Naive thymus-derived CD4-positive, alpha-beta T cell (primary cell): ENCODE measurements around the gene SAA4. TPM values are rescaled to one million over a fixed set of nuclear protein-coding genes. Genes with fewer than 3 reads are reported as not detected.
A peak's percentile ranks its signal among the peaks of the same experiment; 100 is the strongest.

ENCODE experiments used
- ATAC-seq: fragments of 150-1000 bp; cut with Tn5 transposase; 2 replicates; pipeline ENCODE4 v1.10.0; 2021; ENCODE audit warnings: mild to moderate bottlenecking, moderate library complexity
- CTCF ChIA-PET: fragments of 350-600 bp; sonication (Branson Sonifier 250); formaldehyde crosslinking; loops from one replicate; lab custom pipeline; 2021; ENCODE audit warnings: antibody characterized with exemption; lab: Charles Lee
- POLR2A ChIA-PET: fragments of 350-600 bp; sonication (Branson Sonifier 250); formaldehyde crosslinking; loops from one replicate; lab custom pipeline; 2021; ENCODE audit warnings: antibody characterized with exemption, inconsistent platforms; lab: Charles Lee
- DNase-seq, 9 donors: peaks; one replicate each; pipeline versions ENCODE4 v3.0.0 to v3.0.0-alpha.2; 2020 to 2022; ENCODE audit warnings: mixed read lengths in 1 of 9
- H3K27ac ChIP-seq: one replicate; pipeline ENCODE4 v1.7.0; 2013; ENCODE audit warnings: mild to moderate bottlenecking, low read depth, low read length, moderate library complexity
- H3K27me3 ChIP-seq, 2 donors: one replicate each; pipeline ENCODE4 v1.7.0; 2013; ENCODE audit warnings: low read length in 2 of 2, mild to moderate bottlenecking in 2 of 2, moderate library complexity in 2 of 2; ENCODE audit not compliant: control insufficient read depth in 2 of 2, insufficient read depth in 2 of 2
- H3K36me3 ChIP-seq, 3 experiments: 1 replicate in 2 of 3; 2 replicates in 1 of 3; pipeline ENCODE4 v1.7.0; 2013; ENCODE audit warnings: low read length in 3 of 3, mild to moderate bottlenecking in 3 of 3, moderate library complexity in 1 of 3; ENCODE audit not compliant: insufficient read depth in 3 of 3, control insufficient read depth in 2 of 3
- H3K4me1 ChIP-seq, 2 donors: one replicate each; pipeline ENCODE4 v1.7.0; 2013; ENCODE audit warnings: low read length in 2 of 2, mild to moderate bottlenecking in 2 of 2, moderate library complexity in 1 of 2; ENCODE audit not compliant: control insufficient read depth in 2 of 2, insufficient read depth in 2 of 2
- H3K4me3 ChIP-seq: 2 replicates; pipeline ENCODE4 v1.7.0; 2013; ENCODE audit warnings: mild to moderate bottlenecking, low read length
- H3K9me3 ChIP-seq, 3 experiments: 1 replicate in 2 of 3; 2 replicates in 1 of 3; pipeline ENCODE4 v1.7.0; 2013; ENCODE audit warnings: low read length in 3 of 3; ENCODE audit not compliant: control insufficient read depth in 2 of 3
- H3K27ac Mint-ChIP-seq, 9 donors: one replicate each; pipeline ENCODE4 v1.8.0; 2020 to 2022; ENCODE audit warnings: mixed read lengths in 9 of 9, mild to moderate bottlenecking in 8 of 9, moderate library complexity in 5 of 9, inconsistent platforms in 2 of 9
- H3K27me3 Mint-ChIP-seq, 5 donors: one replicate each; pipeline ENCODE4 v1.8.0; 2021 to 2022; ENCODE audit warnings: mixed read lengths in 5 of 5, mild to moderate bottlenecking in 1 of 5
- H3K36me3 Mint-ChIP-seq, 5 donors: one replicate each; pipeline ENCODE4 v1.8.0; 2020 to 2022; ENCODE audit warnings: mixed read lengths in 5 of 5, mild to moderate bottlenecking in 3 of 5, inconsistent platforms in 1 of 5
- H3K4me1 Mint-ChIP-seq, 7 donors: one replicate each; pipeline ENCODE4 v1.8.0; 2020 to 2022; ENCODE audit warnings: mixed read lengths in 7 of 7, mild to moderate bottlenecking in 3 of 7, inconsistent platforms in 1 of 7
- H3K4me3 Mint-ChIP-seq, 10 donors: one replicate each; pipeline ENCODE4 v1.8.0; 2020 to 2022; ENCODE audit warnings: mild to moderate bottlenecking in 10 of 10, mixed read lengths in 10 of 10, moderate library complexity in 6 of 10, inconsistent platforms in 2 of 10
- H3K9me3 Mint-ChIP-seq, 11 donors: one replicate each; pipeline ENCODE4 v1.8.0; 2020 to 2022; ENCODE audit warnings: mixed read lengths in 11 of 11, mild to moderate bottlenecking in 4 of 11, inconsistent platforms in 1 of 11, moderate library complexity in 1 of 11
- intact Hi-C, 2 donors: fragments of 100-400 bp; cut with micrococcal nuclease; formaldehyde crosslinking; loops; one replicate each; pipeline ENCODE4 v1.15.1; 2023
- polyA plus RNA-seq, 2 donors: library from polyadenylated mRNA; unstranded; fragments of 300-500 nt; fragmentation: Illumina TruSeq; gene quantifications; one replicate each; pipeline ENCODE4 v1.2.3, GENCODE V29; 2021
- total RNA-seq, 6 experiments: library from RNA in 5 of 6; stranded (reverse) in 5 of 6; gene quantifications; 1 replicate in 5 of 6; 2 replicates in 1 of 6; pipeline ENCODE4 v1.2.3 and lab custom pipeline; 2021 to 2026

Gene SAA4
- total and polyA plus RNA-seq, 7 experiments from 2014 or later, result 0.31 TPM; not detected in 6

GRCh38 chr11:18235394-18236334, 938 bp downstream of the SAA4 start:
- ChIA-PET POLR2A (no interaction called here), CTCF (no interaction called here)
- H3K4me3 ChIP-seq, result no peak overlapping the region
- peaks cover 29 to 57% (median 40%) of the 10 kb centered on the region in 5 donors for H3K27me3 Mint-ChIP-seq
- H3K9me3 ChIP-seq, result no peaks in the 10 kb centered on the region
- no peaks in the 10 kb centered on the region for H3K4me1 ChIP-seq
- intact Hi-C loops, result no loop called here
- no peak overlapping the region for H3K27ac ChIP-seq
- no peaks in the 10 kb centered on the region for H3K36me3 ChIP-seq
- no peaks in the 10 kb centered on the region for H3K27me3 ChIP-seq
- no peak for DNase-seq
- peaks cover 0 to 2% (median 0%) of the 10 kb centered on the region in 11 donors for H3K9me3 Mint-ChIP-seq
- H3K4me1 Mint-ChIP-seq, result no peaks in the 10 kb centered on the region
- no peak overlapping the region for H3K27ac Mint-ChIP-seq
- no peak overlapping the region for H3K4me3 Mint-ChIP-seq
- ATAC-seq, result no peak
- no peaks in the 10 kb centered on the region for H3K36me3 Mint-ChIP-seq

GRCh38 chr11:18233912-18234311, 2.7 kb downstream of the SAA4 start:
- intact Hi-C loops, result no loop called here
- Mint-ChIP-seq H3K4me3 (no peak overlapping the region), H3K27me3 (peaks cover 16 to 41% (median 29%) of the 10 kb centered on the region in 5 donors), H3K4me1 (no peaks in the 10 kb centered on the region), H3K36me3 (no peaks in the 10 kb centered on the region), H3K9me3 (peaks cover 0 to 2% (median 0%) of the 10 kb centered on the region in 11 donors), H3K27ac (no peak overlapping the region)
- H3K27ac ChIP-seq, result no peak overlapping the region
- ATAC-seq (no peak), DNase-seq (no peak)
- no peaks in the 10 kb centered on the region for H3K27me3 ChIP-seq
- no peaks in the 10 kb centered on the region for H3K9me3 ChIP-seq
- H3K4me1 ChIP-seq, result no peaks in the 10 kb centered on the region
- H3K4me3 ChIP-seq, result no peak overlapping the region
- POLR2A ChIA-PET, result no interaction called here
- CTCF ChIA-PET, result no interaction called here
- no peaks in the 10 kb centered on the region for H3K36me3 ChIP-seq

DNA sequence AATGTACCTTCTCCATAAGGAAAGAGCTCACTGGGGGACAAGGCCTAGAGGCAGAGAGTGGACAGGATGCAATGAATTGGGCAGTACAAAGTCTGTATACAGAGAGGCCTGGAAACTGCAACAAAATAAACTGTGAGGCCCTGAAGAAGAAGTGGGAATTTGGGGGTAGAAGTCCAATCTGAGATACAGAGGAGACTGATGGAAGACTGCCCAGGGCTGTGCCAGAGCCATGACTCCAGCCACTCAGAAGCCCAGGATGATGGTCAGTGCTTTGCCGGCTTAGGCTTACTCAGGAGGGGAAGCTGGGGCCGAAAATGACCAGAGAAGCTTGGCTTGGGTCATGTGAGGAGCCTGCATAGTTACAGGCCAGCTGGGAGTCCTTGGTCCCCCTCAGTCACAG, 5.7 kb downstream of the SAA4 start:
- intact Hi-C loops, result no loop called here
- H3K4me3 Mint-ChIP-seq, result no peak overlapping the region
- no peak for ATAC-seq
- H3K27me3 ChIP-seq, result no peaks in the 10 kb centered on the region
- no peaks in the 10 kb centered on the region for H3K36me3 Mint-ChIP-seq
- H3K27ac Mint-ChIP-seq, result no peak overlapping the region
- CTCF ChIA-PET, result no interaction called here
- POLR2A ChIA-PET, result no interaction called here
- H3K27me3 Mint-ChIP-seq, result peaks cover 11 to 22% (median 14%) of the 10 kb centered on the region in 5 donors
- no peaks in the 10 kb centered on the region for H3K9me3 ChIP-seq
- no peak for DNase-seq
- H3K9me3 Mint-ChIP-seq, result no peaks in the 10 kb centered on the region
- H3K4me1 ChIP-seq, result no peaks in the 10 kb centered on the region
- no peak overlapping the region for H3K4me3 ChIP-seq
- H3K36me3 ChIP-seq, result no peaks in the 10 kb centered on the region
- H3K27ac ChIP-seq, result no peak overlapping the region
- no peaks in the 10 kb centered on the region for H3K4me1 Mint-ChIP-seq

GRCh38 chr11:18229501-18229900, 7.1 kb downstream of the SAA4 start:
- Histone ChIP-seq H3K36me3 (no peaks in the 10 kb centered on the region), H3K27ac (no peak overlapping the region), H3K9me3 (no peaks in the 10 kb centered on the region), H3K27me3 (no peaks in the 10 kb centered on the region), H3K4me3 (no peak overlapping the region), H3K4me1 (no peaks in the 10 kb centered on the region)
- peaks cover 8 to 20% (median 18%) of the 10 kb centered on the region in 5 donors for H3K27me3 Mint-ChIP-seq
- no peaks in the 10 kb centered on the region for H3K4me1 Mint-ChIP-seq
- intact Hi-C loops, result no loop called here
- ChIA-PET CTCF (no interaction called here), POLR2A (no interaction called here)
- H3K27ac Mint-ChIP-seq, result no peak overlapping the region
- no peak for DNase-seq
- peak; percentile 34 for ATAC-seq
- H3K4me3 Mint-ChIP-seq, result no peak overlapping the region
- no peaks in the 10 kb centered on the region for H3K36me3 Mint-ChIP-seq
- H3K9me3 Mint-ChIP-seq, result peaks cover 0 to 2% (median 0%) of the 10 kb centered on the region in 11 donors

- Mint-ChIP-seq H3K9me3 (peaks cover 0 to 2% (median 0%) of the 10 kb centered on the region in 11 donors), H3K4me3 (no peak overlapping the region), H3K27ac (no peak overlapping the region), H3K27me3 (peaks cover 0 to 18% (median 8%) of the 10 kb centered on the region in 5 donors), H3K4me1 (no peaks in the 10 kb centered on the region), H3K36me3 (no peaks in the 10 kb centered on the region)
- H3K27ac ChIP-seq, result no peak overlapping the region
- ChIA-PET CTCF (interaction anchor here (1.1 kb wide), 1 partner anchor 18 kb away, joined by 3 read pairs; no protein-coding TSS in a partner anchor), POLR2A (no interaction called here)
- intact Hi-C loops, result no loop called here
- no peaks in the 10 kb centered on the region for H3K27me3 ChIP-seq
- no peak for ATAC-seq
- no peaks in the 10 kb centered on the region for H3K9me3 ChIP-seq
- no peak overlapping the region for H3K4me3 ChIP-seq
- H3K36me3 ChIP-seq, result no peaks in the 10 kb centered on the region
- H3K4me1 ChIP-seq, result no peaks in the 10 kb centered on the region
- DNase-seq, result no peak
These were observed 10.7 kb downstream of the SAA4 start for GRCh38 chr11:18225913-18226312.

DNA sequence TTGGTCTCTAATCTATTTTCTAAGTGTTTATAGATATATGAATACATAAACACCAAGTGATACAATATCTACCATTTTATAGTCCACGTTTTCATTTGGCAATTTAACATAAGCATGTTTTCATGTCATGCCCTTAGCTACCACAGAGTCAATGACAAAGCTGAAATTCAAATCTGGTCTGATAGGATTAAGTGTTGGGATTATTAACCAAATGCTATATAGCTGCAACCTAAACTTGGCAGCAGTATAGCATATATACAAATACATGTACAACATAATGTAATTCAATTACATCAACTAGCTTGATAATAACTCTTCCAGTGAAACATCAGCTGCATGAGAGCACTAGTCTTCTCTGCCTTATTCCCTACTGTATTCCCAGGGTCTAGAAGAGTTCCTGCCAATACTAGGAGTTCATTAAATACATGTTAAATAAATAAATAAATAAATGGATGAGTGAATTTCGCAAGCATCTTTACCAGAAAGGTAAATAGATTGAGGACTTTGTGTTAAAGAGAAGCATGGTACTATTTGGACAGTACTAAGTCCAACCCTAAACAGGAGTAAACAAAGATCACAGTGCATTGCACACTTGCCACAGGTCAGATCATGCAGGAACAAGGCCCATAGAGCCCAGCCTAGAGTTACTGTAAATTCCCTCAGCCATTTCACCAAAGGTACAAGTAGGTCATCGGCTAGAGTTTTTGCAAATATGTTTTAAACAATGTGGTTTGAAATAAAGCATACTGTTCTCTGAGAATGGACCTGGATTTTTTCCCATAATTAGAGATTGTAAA, 12.8 kb downstream of the SAA4 start:
- intact Hi-C loops, result no loop called here
- DNase-seq, result no peak
- no peak for ATAC-seq
- ChIA-PET CTCF (no interaction called here), POLR2A (no interaction called here)
- Histone ChIP-seq H3K4me1 (no peaks in the 10 kb centered on the region), H3K9me3 (no peaks in the 10 kb centered on the region), H3K27ac (no peak overlapping the region), H3K27me3 (no peaks in the 10 kb centered on the region), H3K4me3 (no peak overlapping the region), H3K36me3 (no peaks in the 10 kb centered on the region)
- Mint-ChIP-seq H3K4me1 (no peaks in the 10 kb centered on the region), H3K36me3 (no peaks in the 10 kb centered on the region), H3K4me3 (no peak overlapping the region), H3K27ac (no peak overlapping the region), H3K27me3 (peaks cover 0 to 25% (median 8%) of the 10 kb centered on the region in 5 donors), H3K9me3 (peaks cover 0 to 4% (median 0%) of the 10 kb centered on the region in 11 donors)
